ENCODE data around the gene CBL.
"Not testable (repeated sequence)": the region's sequence is repeated elsewhere in the genome, so short reads cannot be mapped to it uniquely, and the experiment has no call there.

CBL gene

GRCh38 chr11:119185981-119186634, 20.0 kb upstream of the CBL start:
- no peak for DNase-seq

GRCh38 chr11:119187123-119187892, 18.8 kb upstream of the CBL start:
- DNase-seq, result no peak

DNA sequence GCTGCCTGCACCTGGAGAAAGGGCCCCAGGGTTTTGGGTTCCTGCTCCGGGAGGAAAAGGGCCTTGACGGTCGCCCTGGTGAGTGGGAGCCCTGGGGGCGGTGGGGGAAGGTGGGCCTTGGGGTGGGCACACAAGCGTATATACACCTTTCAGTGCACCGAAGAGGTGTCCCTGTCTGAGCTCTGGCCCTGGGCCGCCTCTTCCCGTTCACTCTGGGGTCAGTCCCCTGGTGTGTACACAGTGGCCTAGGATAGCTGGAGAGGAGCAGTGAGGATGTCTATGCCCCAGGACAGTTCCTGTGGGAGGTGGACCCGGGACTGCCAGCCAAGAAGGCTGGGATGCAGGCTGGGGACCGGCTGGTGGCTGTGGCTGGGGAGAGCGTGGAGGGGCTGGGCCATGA, 18.1 kb upstream of the CBL start:
- no peak for DNase-seq

DNA sequence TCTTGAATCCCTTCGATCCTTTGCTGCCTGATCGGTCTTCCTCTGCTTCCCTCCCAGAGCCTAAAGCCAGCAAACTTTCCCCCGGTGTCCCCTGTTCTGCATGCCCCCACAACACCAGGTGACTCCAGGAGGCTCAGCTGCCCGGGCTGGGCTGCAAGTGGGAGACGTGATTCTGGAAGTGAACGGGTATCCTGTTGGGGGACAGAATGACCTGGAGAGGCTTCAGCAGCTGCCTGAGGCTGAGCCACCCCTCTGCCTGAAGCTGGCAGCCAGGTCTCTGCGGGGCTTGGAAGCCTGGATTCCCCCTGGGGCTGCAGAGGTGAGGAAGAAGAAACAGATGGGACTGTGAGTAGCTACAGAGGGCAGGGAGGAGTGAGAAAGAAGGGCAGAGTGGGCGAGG, 17.3 kb upstream of the CBL start:
- DNase-seq, result no peak

DNA sequence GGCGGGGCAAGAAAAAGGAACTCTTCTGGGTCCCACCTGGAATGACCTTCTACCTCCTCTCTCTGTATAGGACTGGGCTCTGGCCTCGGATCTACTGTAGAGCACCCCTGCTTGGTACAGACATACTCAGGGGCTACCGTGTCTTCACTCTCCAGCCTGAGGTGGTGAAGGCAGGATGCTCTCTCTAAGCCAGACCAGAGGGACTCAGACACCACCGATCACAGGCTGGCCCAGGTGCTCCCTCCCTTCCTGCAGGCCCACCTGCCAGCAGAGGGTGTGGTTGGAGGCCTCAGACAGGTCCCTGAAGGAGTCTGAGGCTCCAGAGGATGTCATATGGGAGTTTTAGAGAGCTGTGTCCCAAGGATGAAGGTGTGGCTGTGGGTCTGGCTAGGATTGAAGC, 16.7 kb upstream of the CBL start:
- no peak for DNase-seq

DNA sequence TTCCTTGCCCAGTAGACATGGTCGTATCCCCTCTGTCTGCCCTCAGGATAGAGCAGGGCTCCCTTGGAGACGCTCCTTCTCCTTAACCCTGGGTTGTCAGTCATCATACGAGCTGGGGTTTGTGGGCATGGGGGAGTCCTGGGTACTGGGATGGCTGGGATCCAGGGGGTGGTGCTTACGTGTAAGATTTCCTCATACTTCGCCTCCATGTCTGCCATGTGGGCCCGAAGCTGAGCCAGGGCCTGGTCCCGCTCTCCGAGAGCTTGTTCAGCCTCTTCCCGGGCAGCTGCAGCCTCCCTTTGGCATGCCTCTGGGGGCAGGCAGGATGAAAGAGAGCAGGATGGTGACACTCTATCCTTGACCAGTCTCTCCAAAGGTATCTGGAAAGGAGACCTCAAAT, 15.6 kb upstream of the CBL start:
- no peak for DNase-seq

GRCh38 chr11:119191265-119191664, 14.9 kb upstream of the CBL start:
- DNase-seq, result not testable (repeated sequence)

DNA sequence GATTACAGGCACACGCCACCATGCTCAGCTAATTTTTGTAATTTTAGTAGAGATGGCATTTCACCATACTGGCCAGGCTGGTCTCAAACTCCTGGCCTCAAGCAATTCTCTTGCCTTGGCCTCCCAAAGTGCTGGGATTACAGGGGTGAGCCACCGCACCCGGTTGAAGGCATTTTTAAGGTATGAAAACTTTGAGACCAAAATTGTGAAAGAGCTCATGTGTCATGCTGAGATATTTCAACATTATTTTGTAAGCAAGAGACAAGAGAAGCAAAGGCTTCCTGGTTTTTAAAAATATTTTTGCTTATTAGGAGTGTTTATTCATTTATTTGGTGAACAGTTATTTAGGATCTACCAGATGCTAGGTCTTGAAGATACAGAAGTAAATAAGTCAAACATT, 14.0 kb upstream of the CBL start:
- no peak for DNase-seq

GRCh38 chr11:119193001-119193400, 13.1 kb upstream of the CBL start:
- DNase-seq, result no peak

DNA sequence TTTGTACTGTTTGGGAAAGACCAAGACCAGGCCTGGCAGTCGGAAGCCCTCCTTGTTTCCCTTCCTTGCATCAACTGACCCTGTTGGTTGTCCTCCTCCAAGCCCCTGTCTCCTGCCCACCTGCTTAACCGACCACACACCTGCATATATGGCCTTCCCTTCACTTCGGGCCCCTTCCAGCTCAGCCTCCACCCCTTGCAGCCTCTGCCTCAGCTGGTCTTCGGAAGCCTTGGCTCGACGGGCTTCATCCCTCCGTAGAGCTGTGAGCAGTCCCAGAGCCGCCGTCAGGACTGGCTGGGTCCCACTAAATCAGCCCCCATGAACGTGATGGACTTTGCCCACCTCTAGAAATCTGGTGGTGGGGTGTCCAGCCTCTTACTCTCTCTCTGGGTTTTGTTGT, 12.5 kb upstream of the CBL start:
- no peak for DNase-seq

- DNase-seq, result no peak
Observed at GRCh38 chr11:119194811-119195440, 11.2 kb upstream of the CBL start.

- DNase-seq, result peak; percentile 2
Observed at GRCh38 chr11:119195680-119196079, 10.5 kb upstream of the CBL start.

DNA sequence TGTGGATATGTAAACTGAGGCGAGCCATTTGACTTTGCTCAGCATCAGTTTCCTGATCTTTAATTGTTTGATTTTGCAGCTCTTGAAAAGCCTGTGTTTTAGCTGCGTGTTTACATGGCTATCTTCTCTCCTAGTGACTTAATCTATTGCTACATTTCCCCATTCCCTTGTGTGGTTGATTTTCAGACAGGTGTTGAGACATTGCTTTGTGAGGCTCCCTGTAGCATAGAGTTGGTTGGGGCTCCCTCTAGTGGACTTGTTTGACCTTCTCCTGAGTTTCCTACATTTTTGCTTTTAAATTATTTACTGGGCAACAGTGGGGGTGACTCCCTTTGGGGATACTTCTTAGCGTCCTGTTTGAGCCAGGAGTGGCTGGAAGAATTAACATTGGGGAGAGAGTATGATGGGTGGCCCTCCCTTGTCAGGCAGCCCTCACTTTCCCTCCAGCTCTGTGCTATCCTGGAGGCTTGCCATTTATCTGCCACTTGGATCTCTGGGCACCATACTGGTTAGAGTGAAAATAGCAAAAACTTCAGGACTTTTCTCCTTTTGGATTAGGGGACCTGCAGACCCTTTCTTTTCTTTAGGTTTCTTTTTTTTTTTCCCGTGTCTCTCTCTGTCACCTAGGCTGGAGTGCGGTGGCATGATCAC, 9.2 kb upstream of the CBL start:
- peak; percentile 85 for DNase-seq

GRCh38 chr11:119198925-119199324, 7.2 kb upstream of the CBL start:
- DNase-seq, result no peak

- DNase-seq, result not testable (repeated sequence)
Observed at GRCh38 chr11:119201236-119201635, 4.9 kb upstream of the CBL start.

DNA sequence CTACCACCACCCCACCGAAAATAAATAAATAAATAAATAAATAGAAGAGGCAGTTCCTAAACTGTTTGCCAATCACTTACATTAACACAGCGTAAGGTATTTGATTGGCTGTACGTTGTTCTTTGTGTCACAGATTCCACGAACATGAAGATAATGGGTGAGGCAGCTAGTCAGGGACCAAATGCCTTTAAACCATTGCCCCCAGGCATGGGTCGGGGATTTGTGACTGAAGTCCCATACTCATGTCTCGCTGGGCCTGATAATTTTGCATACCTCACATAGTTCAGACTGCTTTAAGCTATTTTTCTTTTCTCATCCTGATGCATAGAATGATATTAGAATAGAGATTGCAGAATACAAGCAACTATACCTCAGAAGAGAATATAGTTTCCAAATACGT, 3.6 kb upstream of the CBL start:
- DNase-seq, result no peak

- DNase-seq, result no peak
Observed at GRCh38 chr11:119204066-119204465, 2.1 kb upstream of the CBL start.

DNA sequence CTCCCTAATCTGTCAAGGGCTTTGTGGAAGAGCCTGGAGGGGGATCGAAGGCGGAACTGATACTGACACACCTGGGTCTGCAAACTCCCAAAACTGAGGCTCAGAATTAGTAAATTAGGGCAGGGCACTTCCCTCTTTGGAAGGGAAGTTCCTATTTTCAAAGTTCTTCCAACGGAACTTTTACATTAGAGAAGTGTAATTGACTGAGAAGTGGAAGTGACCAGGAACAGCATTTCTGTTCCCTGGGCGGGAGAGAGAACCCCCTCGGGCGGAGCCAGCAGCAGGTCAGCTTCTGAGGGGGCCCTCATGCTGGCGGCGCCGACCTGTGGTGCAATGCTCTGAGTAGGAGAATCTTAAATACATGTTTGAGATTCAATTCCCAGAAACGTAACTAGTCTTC, 1.1 kb upstream of the CBL start:
- DNase-seq, result no peak

- no peak for DNase-seq
Observed at GRCh38 chr11:119206511-119207414, 624 bp downstream of the CBL start.

- DNase-seq, result no peak
Observed at GRCh38 chr11:119207415-119207960, 1.3 kb downstream of the CBL start.

DNA sequence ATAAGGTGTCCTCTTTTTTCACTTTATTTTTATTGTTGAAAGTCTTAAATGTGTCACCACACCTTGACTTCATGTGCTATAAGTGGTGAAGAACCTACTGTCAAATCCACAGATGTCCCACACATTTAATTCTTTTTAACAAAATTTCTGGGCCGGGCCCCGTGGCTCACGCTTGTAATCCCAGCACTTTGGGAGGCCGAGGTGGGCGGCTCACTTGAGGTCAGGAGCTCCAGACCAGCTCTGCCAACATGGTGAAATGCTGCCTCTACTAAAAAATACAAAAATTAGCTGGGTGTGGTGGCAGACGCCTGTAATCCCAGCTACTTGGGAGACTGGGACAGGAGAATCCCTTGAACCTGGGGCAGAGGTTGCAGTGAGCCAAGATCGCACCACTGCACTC, 3.0 kb downstream of the CBL start:
- DNase-seq, result no peak

GRCh38 chr11:119210050-119210449, 3.9 kb downstream of the CBL start:
- DNase-seq, result no peak

All from kidney glomerular epithelial cell (primary cell).